HCT116 (cell line): ENCODE measurements around the gene NLN. TPM values are rescaled to one million over a fixed set of nuclear protein-coding genes. Genes with fewer than 3 reads are reported as not detected.

Source experiments
- ATAC-seq: fragments of 200-7000 bp; cut with Tn5 transposase; 2 replicates; pipeline ENCODE4 v1.9.1; 2020; ENCODE audit warnings: mild to moderate bottlenecking, moderate library complexity
- BruUV-seq: library from RNA; stranded (reverse); fragments of 400-500 nt; replicated peaks from 2 replicates; lab custom pipeline; 2021; lab: Mats Ljungman, UMichigan
- CTCF ChIA-PET: fragments of 300-600 bp; sonication (Branson Sonifier 250); formaldehyde crosslinking; loops from one replicate; lab custom pipeline; 2021; ENCODE audit warnings: antibody characterized with exemption; lab: Charles Lee
- POLR2A ChIA-PET: fragments of 300-600, 350-600 bp; sonication (Branson Sonifier 250); formaldehyde crosslinking; loops from one replicate; lab custom pipeline; 2021; ENCODE audit warnings: antibody characterized with exemption; lab: Charles Lee
- RAD21 ChIA-PET, 2 experiments: fragments of 300-600 bp; sonication (Branson Sonifier 250); formaldehyde crosslinking; loops; one replicate each; lab custom pipeline; 2023; ENCODE audit warnings: low total read pairs in 2 of 2; ENCODE audit not compliant: uncharacterized antibody in 2 of 2, unreplicated experiment in 2 of 2, low non-redundant PET in 1 of 2; lab: Charles Lee
- DNase-seq: peaks from one replicate; pipeline ENCODE4 v3.0.0-alpha.2; 2010; ENCODE audit warnings: low read depth, low spot score
- H2AFZ ChIP-seq: fragments of 200-600 bp; shearing (Covaris generic), sonication (generic); 2 replicates; pipeline ENCODE4 v1.6.1; 2017; ENCODE audit warnings: low read depth, mixed run types, mixed read lengths, antibody characterized with exemption, low read length; ENCODE audit not compliant: poor library complexity, severe bottlenecking
- H3K27ac ChIP-seq: 2 replicates; pipeline ENCODE4 v1.5.1; 2012; ENCODE audit warnings: low read depth, low read length
- H3K27me3 ChIP-seq: fragments of 200-600 bp; sonication (generic); 2 replicates; pipeline ENCODE4 v1.6.1; 2016; ENCODE audit warnings: mixed run types, low read length, mixed read lengths; ENCODE audit not compliant: insufficient read depth
- H3K36me3 ChIP-seq, 2 experiments: fragments of 200-500 bp in 1 of 2; fragments of 200-600 bp in 1 of 2; sonication (Bioruptor generic) in 1 of 2; sonication (generic) in 1 of 2; 2 replicates each; pipeline versions ENCODE4 v1.5.1 to v1.6.1; 2014 to 2016; ENCODE audit warnings: low read length in 2 of 2, inconsistent platforms in 1 of 2, mixed read lengths in 1 of 2, mixed run types in 1 of 2; ENCODE audit not compliant: insufficient read depth in 2 of 2, control insufficient read depth in 1 of 2
- H3K4me1 ChIP-seq, 2 experiments: fragments of 200-600 bp in 1 of 2; sonication (generic) in 1 of 2; 2 replicates each; pipeline versions ENCODE4 v1.5.1 to v1.6.1; 2012 to 2017; ENCODE audit warnings: low read length in 2 of 2, inconsistent platforms in 1 of 2, mild to moderate bottlenecking in 1 of 2, mixed read lengths in 1 of 2, mixed run types in 1 of 2, moderate library complexity in 1 of 2; ENCODE audit not compliant: insufficient read depth in 2 of 2, control insufficient read depth in 1 of 2
- H3K4me2 ChIP-seq: fragments of 200-600 bp; sonication (generic); 2 replicates; pipeline ENCODE4 v1.6.1; 2017; ENCODE audit warnings: mixed run types, low read length, mixed read lengths
- H3K4me3 ChIP-seq, 2 experiments: fragments of 200-600 bp in 1 of 2; sonication (generic) in 1 of 2; replicated peaks in 1 of 2; 2 replicates each; pipeline ENCODE4 v1.5.1; 2011 to 2016; ENCODE audit warnings: low read length in 2 of 2, control low read depth in 1 of 2, low read depth in 1 of 2, mild to moderate bottlenecking in 1 of 2, mixed read lengths in 1 of 2, mixed run types in 1 of 2
- H3K79me2 ChIP-seq: fragments of 200-600 bp; sonication (generic); 2 replicates; pipeline ENCODE4 v1.6.1; 2017; ENCODE audit warnings: mild to moderate bottlenecking, mixed run types, low read length, moderate library complexity, mixed read lengths; ENCODE audit not compliant: insufficient read depth
- H3K9ac ChIP-seq: fragments of 200-600 bp; sonication (generic); 2 replicates; pipeline ENCODE4 v1.6.1; 2016; ENCODE audit warnings: low read length, mixed read lengths
- H3K9me2 ChIP-seq: fragments of 200-600 bp; sonication (generic), shearing (Covaris generic); 2 replicates; pipeline ENCODE4 v1.6.1; 2017; ENCODE audit warnings: mixed run types, mild to moderate bottlenecking, moderate library complexity; ENCODE audit not compliant: insufficient read depth
- H3K9me3 ChIP-seq, 2 experiments: fragments of 200-500 bp in 1 of 2; fragments of 200-600 bp in 1 of 2; sonication (Bioruptor generic) in 1 of 2; sonication (generic) in 1 of 2; 2 replicates each; pipeline ENCODE4 v1.6.1; 2014 to 2017; ENCODE audit warnings: low read length in 2 of 2, mixed read lengths in 2 of 2, inconsistent platforms in 1 of 2, low read depth in 1 of 2, mild to moderate bottlenecking in 1 of 2, mixed run types in 1 of 2, moderate library complexity in 1 of 2; ENCODE audit not compliant: control insufficient read depth in 1 of 2, insufficient read depth in 1 of 2
- H4K20me1 ChIP-seq: fragments of 200-600 bp; sonication (generic), shearing (Covaris generic); 2 replicates; pipeline ENCODE4 v1.6.1; 2017; ENCODE audit warnings: mixed run types, mild to moderate bottlenecking, moderate library complexity; ENCODE audit not compliant: insufficient read depth
- CEBPB ChIP-seq: IDR thresholded peaks from 2 replicates; pipeline ENCODE4 v1.6.1; 2012; ENCODE audit warnings: low read depth
- YY1 ChIP-seq: IDR thresholded peaks from 2 replicates; pipeline ENCODE4 v1.6.1; 2011; ENCODE audit warnings: low read length, low read depth, moderate library complexity, mild to moderate bottlenecking; ENCODE audit not compliant: insufficient replicate concordance; ENCODE audit errors: extremely low read depth
- ZFX ChIP-seq: fragments of 450-650 bp; IDR thresholded peaks from 2 replicates; pipeline ENCODE4 v1.6.1; 2017
- intact Hi-C: fragments of 100-400 bp; cut with micrococcal nuclease; formaldehyde crosslinking; loops from 2 replicates; pipeline ENCODE4 v1.10.0; 2022
- total RNA-seq: library from RNA; stranded (reverse); gene quantifications from one replicate; pipeline ENCODE4 v1.2.1, GENCODE V29; 2021; ENCODE audit not compliant: unreplicated experiment
- TF ChIP-seq, protein P1 (sequence below), 3 experiments: fragments of 200-600 bp in 1 of 3; sonication (generic) in 1 of 3; IDR thresholded peaks in 2 of 3; conservative IDR thresholded peaks in 1 of 3; 2 replicates each; pipeline ENCODE4 v1.5.1; 2012 to 2017; ENCODE audit warnings: low read depth in 2 of 3, low read length in 2 of 3, antibody characterized with exemption in 1 of 3, borderline replicate concordance in 1 of 3, control low read depth in 1 of 3, mild to moderate bottlenecking in 1 of 3, mixed read lengths in 1 of 3, mixed run types in 1 of 3, moderate library complexity in 1 of 3; ENCODE audit not compliant: insufficient read depth in 1 of 3

NLN gene
- total RNA-seq, 1 experiment from 2014 or later: 67.6 TPM

DNA sequence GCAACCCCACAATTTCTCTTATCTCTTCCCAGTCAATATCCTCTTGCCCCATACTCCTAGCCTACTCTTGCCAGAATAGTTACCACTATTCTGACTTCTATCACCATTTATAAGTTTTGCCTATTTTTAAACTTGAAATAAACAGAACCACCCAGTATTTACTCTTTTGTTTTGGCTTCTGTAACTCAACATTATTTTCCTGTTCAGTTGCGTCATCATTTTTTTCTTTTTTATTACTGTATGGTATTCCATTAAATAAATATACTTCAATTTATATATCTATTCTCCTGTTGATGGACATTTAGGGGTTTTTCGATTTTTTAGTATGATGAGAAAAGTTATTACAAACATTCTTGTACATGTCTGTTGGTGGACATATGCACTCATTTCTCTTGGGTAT is 141.7 kb downstream of the NLN start:
- Histone ChIP-seq H3K27ac (no peak overlapping the region), H3K27me3 (no peaks in the 10 kb centered on the region), H3K9ac (no peak overlapping the region), H3K4me2 (no peak overlapping the region), H3K36me3 (no peaks in the 10 kb centered on the region), H3K9me3 (no peaks in the 10 kb centered on the region), H2AFZ (no peak overlapping the region), H3K9me2 (no peaks in the 10 kb centered on the region), H4K20me1 (no peaks in the 10 kb centered on the region), H3K4me1 (peaks cover 16 to 47% of the 10 kb centered on the region in 2 experiments), H3K79me2 (no peaks in the 10 kb centered on the region), H3K4me3 (no peak overlapping the region)
- ATAC-seq (no peak), DNase-seq (no peak)
- ChIA-PET RAD21 (no interaction called here), POLR2A (no interaction called here), CTCF (no interaction called here)
- intact Hi-C loops: loop anchor here (10.0 kb wide), 2 partner anchors 79 to 119 kb away; no protein-coding TSS in a partner anchor
- no peak for TF ChIP-seq YY1
- TF ChIP-seq CEBPB: no peak
- TF ChIP-seq, protein P1, sequence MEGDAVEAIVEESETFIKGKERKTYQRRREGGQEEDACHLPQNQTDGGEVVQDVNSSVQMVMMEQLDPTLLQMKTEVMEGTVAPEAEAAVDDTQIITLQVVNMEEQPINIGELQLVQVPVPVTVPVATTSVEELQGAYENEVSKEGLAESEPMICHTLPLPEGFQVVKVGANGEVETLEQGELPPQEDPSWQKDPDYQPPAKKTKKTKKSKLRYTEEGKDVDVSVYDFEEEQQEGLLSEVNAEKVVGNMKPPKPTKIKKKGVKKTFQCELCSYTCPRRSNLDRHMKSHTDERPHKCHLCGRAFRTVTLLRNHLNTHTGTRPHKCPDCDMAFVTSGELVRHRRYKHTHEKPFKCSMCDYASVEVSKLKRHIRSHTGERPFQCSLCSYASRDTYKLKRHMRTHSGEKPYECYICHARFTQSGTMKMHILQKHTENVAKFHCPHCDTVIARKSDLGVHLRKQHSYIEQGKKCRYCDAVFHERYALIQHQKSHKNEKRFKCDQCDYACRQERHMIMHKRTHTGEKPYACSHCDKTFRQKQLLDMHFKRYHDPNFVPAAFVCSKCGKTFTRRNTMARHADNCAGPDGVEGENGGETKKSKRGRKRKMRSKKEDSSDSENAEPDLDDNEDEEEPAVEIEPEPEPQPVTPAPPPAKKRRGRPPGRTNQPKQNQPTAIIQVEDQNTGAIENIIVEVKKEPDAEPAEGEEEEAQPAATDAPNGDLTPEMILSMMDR (IDR thresholded peaks at IDR 0.05 in 2 of 3, conservative IDR thresholded peaks at IDR 0.05 in 1 of 3; ENCODE audit: borderline replicate concordance in 1 of 3, insufficient read depth in 1 of 3, low read depth in 2 of 3, low read length in 2 of 3): no peak
- BruUV-seq: no TSS peak

DNA sequence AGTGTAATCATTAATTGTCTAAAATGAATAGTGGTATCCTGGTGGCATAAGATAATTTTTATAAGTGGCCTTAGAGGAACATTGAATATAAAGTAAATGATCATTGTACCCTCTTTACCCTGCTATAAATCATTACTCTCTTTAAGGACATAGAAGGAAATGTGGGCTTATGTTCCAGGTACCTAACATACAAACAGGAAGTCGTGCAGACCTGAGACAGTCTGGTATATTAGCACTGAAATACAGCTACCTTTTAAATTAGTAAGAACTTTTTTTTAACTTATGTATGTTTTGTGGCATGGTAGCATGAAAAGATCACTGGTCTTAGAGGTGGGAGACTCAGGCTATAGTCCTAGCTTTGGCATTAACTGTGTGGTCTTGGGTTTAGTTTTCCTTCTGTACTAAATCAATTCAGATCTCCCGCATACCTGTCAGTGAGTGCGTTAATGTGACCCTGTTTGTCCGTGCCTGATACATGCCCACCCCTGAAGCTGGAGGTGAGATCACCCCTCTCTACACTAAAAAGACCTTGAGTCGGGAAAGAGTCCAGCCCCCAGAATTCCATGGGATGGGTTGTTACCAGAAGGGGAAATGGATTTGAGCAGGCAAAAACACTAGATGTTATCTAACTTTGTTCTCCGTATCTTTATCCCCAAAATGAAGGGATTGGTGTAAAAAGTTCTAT is 145.0 kb downstream of the NLN start:
- DNase-seq (no peak), ATAC-seq (no peak)
- Histone ChIP-seq H3K9me3 (no peaks in the 10 kb centered on the region), H3K4me1 (peaks cover 20 to 54% of the 10 kb centered on the region in 2 experiments), H3K4me3 (no peak overlapping the region), H3K36me3 (no peaks in the 10 kb centered on the region), H3K9ac (no peak overlapping the region), H3K9me2 (no peaks in the 10 kb centered on the region), H3K27me3 (no peaks in the 10 kb centered on the region), H3K27ac (no peak overlapping the region), H4K20me1 (no peaks in the 10 kb centered on the region), H2AFZ (no peak overlapping the region), H3K4me2 (no peak overlapping the region), H3K79me2 (no peaks in the 10 kb centered on the region)
- intact Hi-C loops: loop anchor here (10.0 kb wide), 2 partner anchors 82 to 122 kb away; no protein-coding TSS in a partner anchor
- no peak for TF ChIP-seq ZFX
- no TSS peak for BruUV-seq
- ChIA-PET RAD21 (no interaction called here), CTCF (no interaction called here), POLR2A (no interaction called here)
